Mesenchymal stem cell (in vitro differentiated cells and primary cell): ENCODE data around the gene NDUFAF2.

Experiments
- DNase-seq: peaks from one replicate; pipeline ENCODE4 v3.0.0-alpha.2; 2013
- H2AFZ ChIP-seq: one replicate; pipeline ENCODE4 v1.6.1; 2013; ENCODE audit warnings: low read depth, mild to moderate bottlenecking, control low read depth, inconsistent platforms, low read length, moderate library complexity
- H2AK5ac ChIP-seq: 2 replicates; pipeline ENCODE4 v1.6.1; 2013; ENCODE audit warnings: low read length, moderate library complexity, mild to moderate bottlenecking, inconsistent platforms; ENCODE audit not compliant: severe bottlenecking
- H2BK120ac ChIP-seq: one replicate; pipeline ENCODE4 v1.6.1; 2013; ENCODE audit warnings: low read depth, mild to moderate bottlenecking, inconsistent platforms, low read length, moderate library complexity
- H2BK12ac ChIP-seq, 2 experiments: one replicate each; pipeline ENCODE4 v1.6.1; 2013; ENCODE audit warnings: inconsistent platforms in 2 of 2, low read length in 2 of 2, mild to moderate bottlenecking in 2 of 2, moderate library complexity in 2 of 2, control low read depth in 1 of 2
- H2BK15ac ChIP-seq: one replicate; pipeline ENCODE4 v1.6.1; 2013; ENCODE audit warnings: mild to moderate bottlenecking, low read depth, inconsistent platforms; ENCODE audit not compliant: poor library complexity, severe bottlenecking
- H2BK5ac ChIP-seq: 2 replicates; pipeline ENCODE4 v1.6.1; 2013; ENCODE audit warnings: low read depth, mild to moderate bottlenecking, low read length, control low read depth, inconsistent platforms; ENCODE audit not compliant: poor library complexity, severe bottlenecking
- H3K14ac ChIP-seq, 2 experiments: one replicate each; pipeline ENCODE4 v1.6.1; 2013; ENCODE audit warnings: inconsistent platforms in 2 of 2, low read length in 2 of 2, control low read depth in 1 of 2, mild to moderate bottlenecking in 1 of 2, moderate library complexity in 1 of 2
- H3K18ac ChIP-seq, 2 experiments: one replicate each; pipeline ENCODE4 v1.6.1; 2013; ENCODE audit warnings: inconsistent platforms in 2 of 2, low read length in 2 of 2, control low read depth in 1 of 2, low read depth in 1 of 2, mild to moderate bottlenecking in 1 of 2
- H3K23ac ChIP-seq, 2 experiments: one replicate each; pipeline ENCODE4 v1.6.1; 2013; ENCODE audit warnings: inconsistent platforms in 2 of 2, low read length in 2 of 2, mild to moderate bottlenecking in 2 of 2, moderate library complexity in 2 of 2, control low read depth in 1 of 2
- H3K27ac ChIP-seq: 2 replicates; pipeline ENCODE4 v1.5.1; 2013; ENCODE audit warnings: mild to moderate bottlenecking, moderate library complexity, low read length, control low read depth, inconsistent platforms; ENCODE audit not compliant: poor library complexity, severe bottlenecking
- H3K27me3 ChIP-seq, 2 experiments: 2 replicates each; pipeline versions ENCODE4 v1.6.1 to v1.7.0; 2013; ENCODE audit warnings: low read length in 2 of 2, mild to moderate bottlenecking in 2 of 2, moderate library complexity in 2 of 2, control low read depth in 1 of 2, inconsistent platforms in 1 of 2; ENCODE audit not compliant: control insufficient read depth in 1 of 2, insufficient read depth in 1 of 2
- H3K36me3 ChIP-seq, 2 experiments: 2 replicates each; pipeline versions ENCODE4 v1.6.1 to v1.7.0; 2013; ENCODE audit warnings: low read length in 2 of 2, control low read depth in 1 of 2, inconsistent platforms in 1 of 2, low read depth in 1 of 2, mild to moderate bottlenecking in 1 of 2; ENCODE audit not compliant: insufficient read depth in 2 of 2, control insufficient read depth in 1 of 2
- H3K4ac ChIP-seq, 2 experiments: one replicate each; pipeline ENCODE4 v1.6.1; 2013; ENCODE audit warnings: inconsistent platforms in 2 of 2, low read length in 2 of 2, mild to moderate bottlenecking in 2 of 2, moderate library complexity in 2 of 2, control low read depth in 1 of 2, low read depth in 1 of 2
- H3K4me1 ChIP-seq: 2 replicates; pipeline ENCODE4 v1.6.1; 2013; ENCODE audit warnings: low read depth, low read length, control low read depth; ENCODE audit not compliant: control insufficient read depth, insufficient read depth
- H3K4me2 ChIP-seq: 2 replicates; pipeline ENCODE4 v1.6.1; 2013; ENCODE audit warnings: low read length, mild to moderate bottlenecking, inconsistent platforms; ENCODE audit not compliant: poor library complexity, severe bottlenecking
- H3K4me3 ChIP-seq, 2 experiments: 2 replicates each; pipeline versions ENCODE4 v1.5.1 to v1.7.0; 2013; ENCODE audit warnings: low read length in 2 of 2, mild to moderate bottlenecking in 2 of 2, control low read depth in 1 of 2, low read depth in 1 of 2; ENCODE audit not compliant: insufficient read depth in 1 of 2
- H3K79me1 ChIP-seq: replicated peaks from 2 replicates; pipeline ENCODE4 v1.6.1; 2013; ENCODE audit warnings: mild to moderate bottlenecking, control low read depth, low read length, inconsistent platforms; ENCODE audit not compliant: poor library complexity, severe bottlenecking
- H3K9ac ChIP-seq: 2 replicates; pipeline ENCODE4 v1.7.0; 2013; ENCODE audit warnings: mild to moderate bottlenecking, low read length, moderate library complexity
- H3K9me3 ChIP-seq: 2 replicates; pipeline ENCODE4 v1.7.0; 2013; ENCODE audit warnings: mild to moderate bottlenecking, low read length; ENCODE audit not compliant: control insufficient read depth
- H4K8ac ChIP-seq: one replicate; pipeline ENCODE4 v1.6.1; 2013; ENCODE audit warnings: inconsistent platforms, mild to moderate bottlenecking, low read length, moderate library complexity
- H4K91ac ChIP-seq: one replicate; pipeline ENCODE4 v1.6.1; 2013; ENCODE audit warnings: mild to moderate bottlenecking, low read length, inconsistent platforms
- WGBS: methylation state at CpG from one replicate; pipeline ENCODE4 v1.1.7; 2013; ENCODE audit warnings: mixed read lengths; 5-methylcytosine and 5-hydroxymethylcytosine counted together

NDUFAF2 gene

DNA sequence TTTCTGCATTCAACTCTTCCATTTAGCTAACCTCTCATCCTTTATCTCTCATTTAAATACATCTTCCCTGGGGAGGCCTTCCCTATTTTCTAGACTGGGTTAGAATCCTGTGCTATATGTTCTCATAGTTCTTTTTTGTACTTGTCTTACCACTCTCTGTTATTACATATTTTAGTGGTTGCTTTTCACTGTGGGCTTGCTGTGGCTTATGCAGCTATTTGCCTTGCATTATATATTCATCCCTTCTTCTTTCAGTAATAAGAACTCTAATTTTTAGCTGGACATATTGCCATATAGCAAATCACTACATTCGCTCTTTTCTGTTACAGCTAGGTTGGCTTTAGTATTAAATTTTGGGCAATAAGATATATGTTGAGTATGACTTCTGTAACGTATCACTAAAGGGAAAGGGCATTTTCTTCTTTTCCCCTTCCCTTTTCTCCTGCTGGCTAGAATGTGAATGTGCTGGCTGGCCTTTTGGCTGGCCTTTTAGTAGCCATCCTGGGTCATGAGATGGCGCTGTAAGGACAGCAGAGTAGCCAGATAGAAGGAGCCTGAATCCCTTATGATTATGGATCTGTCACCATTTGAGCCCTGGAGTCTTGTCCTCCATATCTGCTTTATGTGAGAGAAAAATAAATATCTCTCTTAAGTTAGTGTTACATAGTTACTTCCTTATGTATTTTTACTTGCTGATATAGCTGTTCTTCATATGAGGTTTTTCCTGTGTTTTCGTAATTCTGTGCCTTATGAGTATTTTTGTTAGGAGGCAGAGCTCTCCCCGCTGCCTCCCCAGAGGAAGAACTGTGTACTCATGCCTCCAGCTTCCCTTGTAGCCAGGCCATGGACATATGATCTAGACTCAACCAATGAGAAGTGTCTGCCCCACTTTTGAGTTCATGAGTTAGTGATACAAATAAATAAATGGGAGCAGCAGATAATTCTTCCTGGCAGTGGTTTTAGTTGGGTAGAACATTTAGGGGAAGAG, 65.8 kb downstream of the NDUFAF2 start:
- Histone ChIP-seq H3K14ac (no peak overlapping the region), H4K91ac (no peak overlapping the region), H3K4ac (no peak overlapping the region), H2BK12ac (no peak overlapping the region), H3K4me2 (no peak overlapping the region), H2BK120ac (no peak overlapping the region), H2AFZ (no peak overlapping the region), H2BK15ac (no peak overlapping the region), H3K4me3 (no peak overlapping the region), H3K4me1 (no peaks in the 10 kb centered on the region), H2AK5ac (no peak overlapping the region), H3K36me3 (no peaks in the 10 kb centered on the region), H3K27me3 (no peaks in the 10 kb centered on the region), H3K23ac (no peak overlapping the region), H3K9ac (no peak overlapping the region), H2BK5ac (no peak overlapping the region), H3K79me1 (peaks cover 11% of the 10 kb centered on the region), H3K27ac (no peak overlapping the region), H3K9me3 (no peaks in the 10 kb centered on the region), H4K8ac (no peak overlapping the region), H3K18ac (no peak overlapping the region)
- peak; percentile 21 for DNase-seq
- WGBS, result 78% methylated on average over 5 of the region's 5 CpGs

- no peak overlapping the region for H3K4me3 ChIP-seq
- no peak overlapping the region for H2AFZ ChIP-seq
- H4K91ac ChIP-seq, result no peak overlapping the region
- H3K36me3 ChIP-seq, result no peaks in the 10 kb centered on the region
- WGBS, result no CpG with 5 or more reads among the region's 2 CpGs
- H3K23ac ChIP-seq, result no peak overlapping the region
- no peak overlapping the region for H2BK12ac ChIP-seq
- no peaks in the 10 kb centered on the region for H3K4me1 ChIP-seq
- no peak overlapping the region for H3K14ac ChIP-seq
- H3K18ac ChIP-seq, result no peak overlapping the region
- H3K9me3 ChIP-seq, result no peaks in the 10 kb centered on the region
- H2BK5ac ChIP-seq, result no peak overlapping the region
- no peaks in the 10 kb centered on the region for H3K27me3 ChIP-seq
- H4K8ac ChIP-seq, result no peak overlapping the region
- no peak overlapping the region for H2BK120ac ChIP-seq
- H2AK5ac ChIP-seq, result no peak overlapping the region
- H3K9ac ChIP-seq, result no peak overlapping the region
- H3K79me1 ChIP-seq, result peaks cover 10% of the 10 kb centered on the region
- no peak for DNase-seq
- no peak overlapping the region for H3K4me2 ChIP-seq
- H2BK15ac ChIP-seq, result no peak overlapping the region
- H3K27ac ChIP-seq, result no peak overlapping the region
- no peak overlapping the region for H3K4ac ChIP-seq
Observed at GRCh38 chr5:61018062-61018461, 73.1 kb downstream of the NDUFAF2 start.

DNA sequence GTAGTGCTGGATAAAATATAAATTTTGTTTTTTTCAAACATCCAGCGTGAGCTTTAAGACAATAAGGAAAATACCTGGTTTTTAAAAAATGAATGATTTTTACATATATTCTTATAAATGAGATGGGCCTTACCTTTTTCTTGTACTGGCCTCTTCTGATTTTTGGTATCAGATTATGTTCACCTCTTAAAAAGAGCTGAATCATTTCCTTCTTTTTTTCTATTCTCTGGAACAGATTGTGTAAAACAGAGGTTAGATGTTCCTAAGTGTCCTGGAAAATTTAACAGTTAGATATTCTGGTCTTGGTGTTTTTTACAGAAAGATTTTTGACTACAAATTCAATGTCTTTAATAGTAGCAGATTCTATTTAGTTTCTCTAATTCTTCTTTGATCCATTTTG, 74.6 kb downstream of the NDUFAF2 start:
- H3K27ac ChIP-seq, result no peak overlapping the region

GRCh38 chr5:61020415-61020814, 75.4 kb downstream of the NDUFAF2 start:
- Histone ChIP-seq H3K18ac (no peak overlapping the region), H2AK5ac (no peak overlapping the region), H4K91ac (no peak overlapping the region), H3K9ac (no peak overlapping the region), H3K27ac (no peak overlapping the region), H4K8ac (no peak overlapping the region), H3K27me3 (no peaks in the 10 kb centered on the region), H3K4ac (no peak overlapping the region), H2BK15ac (no peak overlapping the region), H3K14ac (no peak overlapping the region), H2BK12ac (no peak overlapping the region), H3K23ac (no peak overlapping the region), H3K79me1 (peaks cover 3% of the 10 kb centered on the region), H3K4me3 (no peak overlapping the region), H2BK5ac (no peak overlapping the region), H3K9me3 (no peaks in the 10 kb centered on the region), H3K36me3 (no peaks in the 10 kb centered on the region), H3K4me2 (no peak overlapping the region), H2BK120ac (no peak overlapping the region), H3K4me1 (no peaks in the 10 kb centered on the region), H2AFZ (no peak overlapping the region)
- DNase-seq, result peak; percentile 35
- 80% methylated on average over 1 of the region's 3 CpGs for WGBS

More for the DNA sequence above, 74.6 kb downstream of the NDUFAF2 start:
- Histone ChIP-seq H3K14ac (no peak overlapping the region), H3K4ac (no peak overlapping the region), H2BK5ac (peak overlapping the region; percentile 66), H4K91ac (no peak overlapping the region), H3K27me3 (no peaks in the 10 kb centered on the region), H4K8ac (no peak overlapping the region), H2BK12ac (no peak overlapping the region), H3K4me2 (no peak overlapping the region), H3K4me3 (no peak overlapping the region), H3K36me3 (no peaks in the 10 kb centered on the region), H2BK15ac (no peak overlapping the region), H3K23ac (no peak overlapping the region), H3K79me1 (peaks cover 3% of the 10 kb centered on the region), H2AFZ (no peak overlapping the region), H3K9ac (peak overlapping the region; percentile 41), H3K4me1 (no peaks in the 10 kb centered on the region), H2AK5ac (no peak overlapping the region), H2BK120ac (no peak overlapping the region), H3K18ac (no peak overlapping the region), H3K9me3 (no peaks in the 10 kb centered on the region)
- no CpG with 5 or more reads among the region's 1 CpG for WGBS
- DNase-seq, result no peak
